Stimulated activated CD8-positive, alpha-beta memory T cell treated with anti-CD3 and anti-CD28 coated beads, Interleukin-2, amount 100 ng/mL, for 48 hours (primary cell): Measurements from ENCODE around the gene SENP6.
"Not testable (repeated sequence)": the region's sequence is repeated elsewhere in the genome, so short reads cannot be mapped to it uniquely, and the experiment has no call there.

ENCODE experiments used
- DNase-seq, 2 donors: peaks; one replicate each; pipeline ENCODE4 v3.0.0-alpha.2; 2020; ENCODE audit warnings: low read depth in 2 of 2

Gene SENP6

DNA sequence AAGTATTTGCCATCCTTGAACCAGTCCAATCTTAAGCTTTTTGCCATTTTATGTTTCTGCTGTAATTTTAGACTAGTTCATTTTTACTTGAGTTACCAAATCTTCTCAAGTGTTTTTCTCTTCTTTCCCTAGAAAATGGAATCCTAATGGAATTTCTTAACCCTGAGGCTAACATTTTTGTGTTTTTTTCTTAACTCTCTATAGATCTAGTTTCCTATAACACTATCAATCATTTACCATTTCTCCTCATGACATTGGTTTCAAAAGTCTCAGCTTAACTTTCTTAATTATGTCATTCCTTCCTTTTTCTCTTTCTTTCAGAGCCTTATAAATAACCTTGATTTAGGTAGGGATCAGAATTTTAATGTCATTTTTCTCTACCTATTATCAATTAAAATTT lies 54.8 kb downstream of the SENP6 start:
- DNase-seq = no peak

DNA sequence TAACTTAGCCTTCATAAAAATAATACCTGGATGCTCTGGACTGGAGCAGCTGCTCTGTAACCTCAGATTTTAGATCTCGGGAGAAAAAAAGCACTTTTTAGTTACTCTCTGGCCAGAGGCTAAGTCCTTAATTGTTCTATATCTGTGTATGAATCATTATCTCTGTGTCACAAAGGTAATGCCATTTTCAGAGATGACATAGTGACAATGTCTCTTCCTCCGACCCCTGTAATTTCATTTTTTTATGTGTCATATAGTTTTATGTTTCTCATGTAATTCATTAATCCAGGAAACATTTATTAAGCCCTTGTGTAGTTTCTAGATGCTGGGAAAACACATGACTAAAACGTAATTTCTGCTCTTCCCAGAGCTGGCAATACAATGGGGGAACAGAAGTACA lies 55.6 kb downstream of the SENP6 start:
- DNase-seq = no peak

DNA sequence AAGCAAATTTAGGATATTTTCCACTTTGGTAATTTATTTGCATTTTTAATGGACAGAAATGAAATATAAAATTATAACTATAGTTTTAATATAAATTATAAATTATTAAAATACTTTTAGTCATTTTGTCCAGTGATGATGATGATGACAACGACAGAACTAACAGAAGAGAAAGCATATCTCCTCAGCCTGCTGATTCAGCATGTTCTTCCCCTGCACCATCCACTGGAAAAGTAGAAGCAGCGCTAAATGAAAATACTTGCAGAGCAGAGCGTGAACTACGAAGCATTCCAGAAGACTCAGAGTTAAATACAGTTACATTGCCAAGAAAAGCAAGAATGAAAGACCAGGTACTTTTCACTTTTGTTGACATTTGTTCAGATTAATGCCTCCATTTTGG lies 64.9 kb downstream of the SENP6 start:
- no peak for DNase-seq

DNA sequence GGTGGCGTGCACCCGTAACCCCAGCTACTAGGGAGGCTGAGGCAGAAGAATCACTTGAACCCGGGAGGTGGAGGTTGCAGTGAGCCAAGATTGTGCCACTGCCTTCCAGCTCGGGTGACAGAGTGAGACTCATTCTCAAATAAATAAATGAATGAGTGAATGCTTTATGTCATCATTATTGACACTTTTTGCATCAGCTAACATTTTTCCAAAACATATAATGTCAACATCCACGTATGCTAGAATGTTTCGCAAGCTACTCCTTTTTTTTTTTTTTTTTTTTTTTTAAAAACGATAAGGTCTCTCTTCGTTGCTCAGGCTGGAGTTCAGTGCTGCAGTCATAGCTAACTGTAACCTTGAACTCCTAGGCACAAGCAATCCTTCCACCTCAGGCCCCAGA lies 72.2 kb downstream of the SENP6 start:
- no peak for DNase-seq

DNA sequence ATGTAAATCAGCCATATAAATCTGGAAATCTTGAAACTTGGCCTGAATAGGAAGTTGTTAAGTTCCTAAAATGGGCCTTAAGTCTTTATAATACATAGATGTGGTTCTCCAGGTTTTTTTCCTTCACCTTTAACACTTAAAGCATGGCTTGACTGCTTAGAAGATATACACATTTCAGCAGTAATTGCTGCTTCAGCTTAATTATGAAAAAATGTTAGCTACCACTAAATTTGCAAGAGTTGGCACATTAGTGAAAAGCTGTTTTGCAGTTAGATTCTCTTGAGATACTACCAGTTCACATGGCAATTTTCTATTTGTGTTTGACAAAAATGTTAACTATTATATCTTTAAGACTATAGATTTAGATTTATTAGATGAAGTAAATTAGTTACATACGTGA lies 74.7 kb downstream of the SENP6 start:
- no peak for DNase-seq

DNA sequence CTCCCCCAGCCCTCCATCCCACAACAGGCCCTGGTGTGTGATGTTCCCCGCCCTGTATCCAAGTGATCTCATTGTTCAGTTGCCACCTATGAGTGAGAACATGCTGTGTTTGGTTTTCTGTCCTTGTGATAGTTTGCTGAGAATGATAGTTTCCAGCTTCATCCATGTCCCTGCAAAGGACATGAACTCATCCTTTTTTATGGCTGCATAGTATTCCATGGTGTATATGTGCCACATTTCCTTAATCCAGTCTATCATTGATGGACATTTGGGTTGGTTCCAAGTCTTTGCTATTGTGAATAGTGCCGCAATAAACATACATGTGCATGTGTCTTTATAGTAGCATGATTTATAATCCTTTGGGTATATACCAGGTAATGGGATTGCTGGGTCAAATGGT lies 80.9 kb downstream of the SENP6 start:
- DNase-seq = not testable (repeated sequence)

DNA sequence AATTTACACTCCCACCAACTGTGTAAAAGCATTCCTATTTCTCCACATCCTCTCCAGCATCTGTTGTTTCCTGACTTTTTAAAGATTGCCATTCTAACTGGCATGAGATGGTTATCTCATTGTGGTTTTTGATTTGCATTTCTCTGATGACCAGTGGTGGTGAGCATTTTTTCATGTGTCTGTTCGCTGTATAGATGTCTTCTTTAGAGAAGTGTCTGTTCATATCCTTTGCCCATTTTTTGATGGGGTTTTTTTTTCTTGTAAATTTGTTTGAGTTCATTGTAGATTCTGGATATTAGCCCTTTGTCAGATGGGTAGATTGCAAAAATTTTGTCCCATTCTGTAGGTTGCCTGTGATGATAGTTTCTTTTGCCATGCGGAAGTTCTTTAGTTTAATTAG lies 81.3 kb downstream of the SENP6 start:
- DNase-seq = not testable (repeated sequence)

DNA sequence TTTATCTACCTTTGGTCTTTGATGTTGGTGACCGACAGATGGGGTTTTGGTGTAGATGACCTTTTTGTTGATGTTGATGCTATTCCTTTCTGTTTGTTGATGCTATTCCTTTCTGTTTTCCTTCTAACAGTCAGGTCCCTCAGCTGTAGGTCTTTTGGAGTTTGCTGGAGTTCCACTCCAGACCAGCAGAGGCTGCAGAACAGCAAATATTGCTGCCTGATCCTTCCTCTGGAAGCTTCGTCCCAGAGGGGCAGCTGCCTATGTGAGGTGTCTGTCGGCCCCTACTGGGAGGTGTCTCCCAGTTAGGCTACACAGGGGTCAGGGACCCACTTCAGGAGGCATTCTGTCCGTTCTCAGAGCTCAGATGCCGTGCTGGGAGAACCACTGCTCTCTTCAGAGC lies 85.9 kb downstream of the SENP6 start:
- not testable (repeated sequence) for DNase-seq

DNA sequence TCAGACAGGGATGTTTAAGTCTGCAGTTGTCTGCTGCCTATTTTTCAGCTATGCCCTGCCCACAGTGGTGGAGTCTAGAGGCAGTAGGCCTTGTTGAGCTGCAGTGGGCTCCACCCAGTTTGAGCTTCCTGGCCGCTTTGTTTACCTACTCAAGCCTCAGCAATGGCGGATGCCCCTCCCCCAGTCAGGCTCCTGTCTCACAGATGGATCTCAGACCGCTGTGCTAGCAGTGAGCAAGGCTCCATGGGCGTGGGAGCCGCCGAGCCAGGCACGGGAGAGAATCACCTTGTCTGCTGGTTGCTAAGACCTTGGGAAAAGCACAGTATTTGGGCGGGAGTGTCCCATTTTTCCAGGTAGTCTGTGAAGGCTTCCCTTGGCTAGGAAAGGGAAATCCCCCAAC lies 86.3 kb downstream of the SENP6 start:
- DNase-seq = not testable (repeated sequence)

DNA sequence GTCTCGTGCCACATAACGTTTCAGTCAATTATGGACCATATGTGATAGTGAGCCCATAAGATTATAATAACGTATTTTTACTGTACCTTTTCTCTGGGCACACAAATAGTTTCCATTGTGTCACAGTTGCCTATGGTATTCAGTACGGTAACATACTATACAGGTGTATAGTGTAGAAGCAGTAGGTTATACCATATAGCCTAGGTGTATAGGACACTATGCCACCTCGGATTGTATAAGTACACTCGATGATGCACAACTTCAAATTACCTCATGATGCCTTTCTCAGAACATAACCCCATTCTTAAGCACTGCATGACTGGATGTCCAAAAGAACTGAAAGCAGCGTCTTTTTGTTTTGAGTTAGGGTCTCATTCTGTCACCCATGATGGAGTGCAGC lies 87.9 kb downstream of the SENP6 start:
- DNase-seq = no peak

DNA sequence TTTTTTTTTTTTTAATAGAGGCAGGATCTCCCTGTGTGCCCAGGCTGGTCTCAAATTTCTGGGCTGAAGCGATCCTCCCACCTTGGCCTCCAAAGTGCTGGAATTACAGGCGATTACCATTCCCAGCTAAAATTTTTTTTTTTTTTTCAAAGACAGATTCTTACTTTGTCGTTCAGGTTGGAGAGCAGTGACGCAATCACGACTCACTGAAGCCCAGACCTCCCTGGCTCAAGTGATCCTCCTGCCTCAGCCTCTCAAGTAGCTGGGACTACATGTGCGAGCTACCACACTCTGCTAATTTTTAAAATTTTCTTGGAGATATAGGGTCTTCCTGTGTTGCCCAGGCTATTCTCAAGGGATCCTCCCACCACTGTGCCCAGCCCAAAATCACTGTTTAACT lies 89.3 kb downstream of the SENP6 start:
- DNase-seq = no peak

DNA sequence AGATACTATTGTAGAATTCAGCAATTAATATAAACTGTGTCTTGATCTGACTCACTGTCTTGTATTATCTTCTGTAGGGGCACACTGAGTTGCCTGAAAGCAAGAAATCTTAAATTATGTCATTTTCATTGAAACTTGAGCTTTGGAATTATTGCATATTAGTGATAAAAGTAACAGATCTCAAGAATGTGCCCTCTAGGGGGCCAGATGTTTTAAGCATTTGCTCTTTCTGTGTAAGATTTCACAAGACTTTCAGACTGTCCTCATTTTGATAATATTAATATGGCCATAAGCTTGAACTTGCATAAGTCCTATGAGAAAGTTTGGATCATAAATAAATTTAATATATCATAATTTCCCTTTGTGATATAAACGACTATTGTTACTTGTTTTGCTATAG lies 91.9 kb downstream of the SENP6 start:
- DNase-seq = no peak

DNA sequence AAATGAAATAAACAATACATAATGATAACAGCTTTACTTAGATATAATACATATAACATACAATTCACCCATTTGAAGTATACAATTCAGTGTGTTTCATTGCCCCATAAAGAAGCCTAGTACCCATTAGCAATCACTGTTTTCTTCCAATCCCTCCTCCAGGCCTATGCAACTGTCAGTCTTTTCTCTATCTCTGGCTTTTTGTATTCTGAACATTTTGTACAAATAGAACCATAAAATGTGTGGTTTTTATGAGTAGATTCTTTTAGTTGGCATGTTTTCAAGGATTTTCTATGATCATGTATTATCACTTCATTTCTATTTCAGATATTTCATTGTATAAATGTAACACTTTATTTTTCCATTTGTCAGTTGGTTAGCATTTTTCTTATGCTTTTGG lies 92.7 kb downstream of the SENP6 start:
- no peak for DNase-seq

DNA sequence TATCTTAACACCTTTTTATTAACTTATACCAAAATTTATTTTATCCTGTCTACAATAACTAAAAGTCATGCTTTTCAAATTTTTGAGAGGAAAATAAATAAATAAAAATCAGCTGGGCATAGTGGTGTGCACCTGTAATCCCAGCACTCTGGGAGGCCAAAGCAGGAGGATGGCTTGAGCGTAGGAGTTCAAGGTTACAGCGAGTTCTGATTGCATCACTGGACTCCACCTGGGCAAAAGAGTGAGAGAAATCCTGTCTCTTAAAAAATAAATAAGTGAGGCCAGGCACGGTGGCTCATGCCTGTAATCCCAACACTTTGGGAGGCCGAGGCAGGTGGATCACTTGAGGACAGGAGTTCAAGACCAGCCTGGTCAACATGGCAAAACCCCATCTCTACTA lies 106.7 kb downstream of the SENP6 start:
- DNase-seq = not testable (repeated sequence)

DNA sequence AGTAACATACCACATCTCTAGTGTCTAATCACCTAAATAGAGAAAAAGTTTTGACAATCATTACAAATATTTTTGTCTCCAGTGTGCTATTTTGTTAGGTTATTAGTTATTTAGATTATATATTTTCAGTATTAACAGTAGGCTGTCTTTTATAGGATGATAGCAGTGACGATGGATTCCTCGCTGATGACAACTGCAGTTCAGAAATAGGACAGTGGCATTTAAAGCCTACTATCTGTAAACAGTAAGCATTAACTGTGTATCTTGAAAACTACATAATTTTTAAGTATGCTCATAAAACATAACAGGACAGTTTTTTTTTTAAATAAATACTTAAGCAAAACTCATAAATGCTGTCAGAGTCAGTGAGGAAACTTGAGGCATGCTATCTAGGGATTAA lies 109.5 kb downstream of the SENP6 start:
- no peak for DNase-seq

DNA sequence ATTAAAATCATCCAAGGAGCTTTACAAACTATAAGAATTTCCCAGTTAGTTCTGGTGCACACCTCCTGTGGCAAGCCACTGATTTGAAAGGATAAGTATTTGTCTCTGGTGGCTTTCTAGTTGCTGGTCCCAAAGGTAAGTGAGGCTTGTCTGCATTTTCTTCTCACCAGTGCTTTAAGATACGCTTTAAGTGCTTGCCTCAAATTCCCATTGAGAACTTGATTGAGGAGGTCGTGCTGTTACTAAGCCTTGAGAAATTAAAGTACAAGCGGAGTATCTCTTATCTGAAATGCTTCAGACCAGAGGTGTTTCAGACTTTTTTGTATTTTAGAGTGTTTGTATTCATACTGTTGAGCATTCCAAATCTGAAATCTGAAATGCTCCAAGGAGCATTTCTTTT lies 117.5 kb downstream of the SENP6 start:
- DNase-seq = no peak

DNA sequence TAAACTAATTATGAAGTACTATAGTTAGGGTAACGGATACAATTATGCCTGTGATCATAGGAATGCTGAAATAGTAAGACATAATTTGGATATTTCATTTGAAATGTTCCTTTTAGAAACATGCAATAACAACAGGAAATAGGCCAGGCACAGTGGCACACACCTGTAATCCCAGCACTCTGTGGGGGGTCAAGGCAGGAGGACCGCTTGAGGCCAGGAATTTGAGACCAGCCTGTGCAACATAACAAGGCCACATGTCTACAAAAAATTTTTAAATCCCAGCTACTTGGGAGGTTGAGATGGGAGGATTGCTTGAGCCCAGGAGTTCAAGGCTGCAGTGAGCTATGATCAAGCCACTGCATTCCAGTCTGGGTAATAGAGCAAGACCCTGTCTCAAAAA lies 121.7 kb downstream of the SENP6 start:
- DNase-seq = no peak

DNA sequence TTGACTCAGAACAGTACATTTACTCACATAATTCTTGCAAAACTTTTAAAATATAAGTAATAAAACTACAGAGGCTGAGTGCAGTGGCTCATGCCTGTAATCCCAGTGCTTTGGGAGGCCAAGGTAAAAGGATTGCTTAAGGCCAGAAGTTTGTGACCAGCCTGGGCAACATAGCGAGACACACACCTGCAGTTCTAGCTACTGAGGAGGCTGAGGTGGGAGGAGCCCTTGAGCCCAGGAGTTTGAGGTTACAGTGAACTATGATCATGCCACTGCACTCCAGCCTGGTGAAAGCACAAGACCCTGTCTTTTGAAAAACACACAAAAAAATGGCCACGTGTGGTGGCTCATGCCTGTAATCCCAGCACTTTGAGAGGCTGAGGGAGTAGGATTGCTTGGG lies 125.5 kb downstream of the SENP6 start:
- DNase-seq = no peak

DNA sequence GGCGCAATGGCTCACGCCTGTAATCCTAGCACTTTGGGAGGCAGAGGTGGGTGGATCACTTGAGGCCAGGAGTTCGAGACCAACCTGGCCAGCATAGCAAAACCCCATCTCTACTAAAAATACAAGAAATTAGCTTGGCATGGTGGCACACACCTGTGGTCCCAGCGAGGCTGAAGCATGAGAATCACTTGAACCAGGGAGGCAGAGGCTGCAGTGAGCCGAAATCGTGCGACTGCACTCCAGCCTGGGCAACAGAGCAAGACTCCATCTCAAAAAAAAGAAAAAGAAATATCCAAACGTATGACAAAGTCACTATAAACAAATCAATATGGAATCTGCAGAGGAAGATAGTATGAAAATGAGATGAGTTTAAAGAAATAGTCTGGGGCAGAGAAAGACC lies 129.3 kb downstream of the SENP6 start:
- not testable (repeated sequence) for DNase-seq

DNA sequence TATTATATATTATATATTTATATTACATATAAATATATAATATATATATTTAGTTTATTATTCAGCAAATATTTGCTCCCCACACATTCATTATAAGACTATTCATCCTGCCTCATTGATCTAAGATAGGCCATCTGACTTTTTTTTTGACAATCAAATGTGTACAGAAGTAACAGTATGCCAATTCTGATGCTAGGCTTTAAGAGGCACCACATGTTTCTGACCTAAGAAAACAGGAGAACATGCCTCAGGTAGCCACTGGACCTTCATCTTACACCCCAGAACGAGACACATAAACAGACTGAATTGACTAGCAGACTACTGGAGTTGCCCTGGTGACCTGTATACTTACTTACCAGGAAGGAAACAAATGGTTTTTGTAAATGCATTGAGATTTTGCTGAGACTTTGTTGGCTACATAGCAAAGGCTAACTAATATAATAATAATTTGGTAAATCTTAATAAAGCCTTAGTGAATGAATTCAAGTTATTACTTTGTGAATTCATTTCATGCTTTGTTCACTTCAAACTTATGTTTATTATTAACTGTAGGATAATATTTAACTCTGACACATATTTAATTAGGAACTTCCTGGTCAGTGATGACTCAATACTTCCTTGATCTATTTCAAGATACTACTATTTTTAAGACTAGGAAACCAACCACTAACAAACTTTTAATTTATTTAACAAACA lies 134.0 kb downstream of the SENP6 start:
- DNase-seq = no peak

DNA sequence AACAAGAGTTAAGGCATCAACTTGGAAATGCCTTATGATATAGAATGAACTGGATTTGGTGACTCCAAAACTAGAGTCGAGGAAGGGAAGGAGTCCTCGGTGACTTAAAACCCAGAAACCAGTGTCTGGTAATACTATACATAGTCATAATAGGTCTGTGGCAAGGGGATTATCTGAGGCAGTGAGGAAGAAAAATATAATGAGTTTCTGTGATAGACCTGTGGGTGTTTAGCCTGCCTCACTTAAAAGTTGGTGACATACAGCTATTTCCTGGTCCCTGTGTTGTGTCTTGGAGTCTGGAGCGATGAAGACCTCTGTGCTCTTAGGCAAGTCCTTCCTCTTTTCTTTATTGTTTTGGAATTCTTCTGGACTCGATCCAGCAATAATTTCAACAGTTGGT lies 142.3 kb downstream of the SENP6 start:
- DNase-seq = no peak

DNA sequence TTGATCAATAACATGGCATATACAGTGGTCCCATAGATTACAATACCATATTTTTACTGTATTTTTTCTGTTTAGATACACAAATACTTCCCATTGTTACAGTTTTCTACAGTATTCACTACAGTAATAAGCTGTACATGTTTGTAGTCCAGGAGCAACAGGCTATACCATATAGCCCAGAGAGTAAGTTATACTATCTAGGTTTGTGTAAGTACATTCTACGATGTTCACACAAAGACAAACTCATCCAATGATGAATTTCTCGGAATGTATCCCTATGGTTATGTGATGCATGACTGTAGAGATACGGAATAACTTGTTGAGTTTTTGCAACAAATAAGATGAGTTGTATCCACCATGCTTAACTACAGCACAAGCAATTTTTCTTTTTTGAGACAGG lies 143.7 kb downstream of the SENP6 start:
- DNase-seq = no peak

DNA sequence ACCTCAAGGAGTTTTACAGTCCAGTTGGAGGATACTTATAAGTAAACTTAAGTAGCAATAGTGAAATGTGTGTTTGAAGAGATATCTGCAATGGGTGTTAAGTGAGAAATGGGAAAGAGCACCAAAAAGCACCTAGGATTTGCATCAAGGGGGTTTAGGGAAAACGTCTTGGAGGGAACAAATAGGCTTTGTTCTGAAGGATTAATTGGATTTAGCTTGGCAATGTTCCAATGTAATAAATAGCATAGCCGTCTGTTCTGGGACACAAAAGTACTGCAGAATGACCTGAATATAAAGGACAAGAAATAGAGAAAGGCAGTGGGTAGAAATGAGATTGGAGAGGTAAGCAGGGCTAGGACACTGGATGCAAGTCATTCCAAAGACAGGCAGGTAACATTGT lies 144.5 kb downstream of the SENP6 start:
- DNase-seq = no peak
